GM18520 (cell line): ENCODE measurements around the gene TVP23A.

Source experiments
- ATAC-seq: cut with Tn5 transposase; IDR thresholded peaks from one replicate; pipeline ENCODE4 v1.9.1; 2021; ENCODE audit not compliant: unreplicated experiment

Gene TVP23A

GRCh38 chr16:10817963-10818941 is at the start of gene TVP23A:
TVP23A (minus strand) TSS chr16:10818794; CDS start chr16:10818493, 301 bp downstream.
- ATAC-seq = no peak

GRCh38 chr16:10868104-10868595 is 49.6 kb upstream of the TVP23A start:
- ATAC-seq = no peak

DNA sequence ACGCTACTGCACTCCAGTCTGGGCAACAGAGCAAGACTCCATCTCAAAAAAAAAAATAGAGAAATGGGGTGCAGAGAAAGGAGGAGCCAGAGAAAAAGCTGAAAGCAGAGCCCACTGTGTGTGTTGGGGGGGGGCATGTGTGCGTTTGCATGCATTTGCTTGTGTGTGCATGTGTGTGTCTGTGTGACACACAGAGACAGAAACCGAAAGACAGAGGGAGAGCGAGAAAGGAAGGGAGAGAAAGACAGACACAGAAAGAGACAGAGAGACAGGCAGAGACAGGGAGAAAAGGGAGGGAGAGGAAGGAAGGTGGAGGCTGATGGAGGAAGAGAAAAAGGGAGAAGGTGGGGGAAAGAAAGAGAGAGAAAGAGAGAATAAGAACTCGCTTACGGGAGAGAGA is 48.6 kb upstream of the TVP23A start:
- ATAC-seq = no peak

GRCh38 chr16:10865991-10866966 is 47.7 kb upstream of the TVP23A start:
- ATAC-seq = no peak

DNA sequence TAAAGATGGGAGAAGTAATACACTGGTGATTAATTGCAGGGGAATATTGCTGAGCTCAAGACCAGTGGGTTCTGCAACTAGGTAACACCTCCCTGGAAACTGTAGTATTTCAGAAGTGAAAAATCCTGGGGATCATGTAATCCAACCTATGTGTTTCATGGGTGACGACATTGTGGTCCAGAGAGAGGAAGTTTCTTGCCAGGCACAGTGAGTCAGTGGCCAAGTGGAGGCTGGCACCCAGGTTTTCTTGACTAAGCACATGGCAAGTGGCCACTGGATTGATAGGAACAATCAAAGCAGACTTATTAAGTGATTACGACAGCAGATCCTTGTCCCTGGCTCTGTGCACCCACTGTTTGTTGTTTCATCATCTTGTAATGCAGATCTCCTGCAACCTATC is 43.8 kb upstream of the TVP23A start:
- no peak for ATAC-seq

DNA sequence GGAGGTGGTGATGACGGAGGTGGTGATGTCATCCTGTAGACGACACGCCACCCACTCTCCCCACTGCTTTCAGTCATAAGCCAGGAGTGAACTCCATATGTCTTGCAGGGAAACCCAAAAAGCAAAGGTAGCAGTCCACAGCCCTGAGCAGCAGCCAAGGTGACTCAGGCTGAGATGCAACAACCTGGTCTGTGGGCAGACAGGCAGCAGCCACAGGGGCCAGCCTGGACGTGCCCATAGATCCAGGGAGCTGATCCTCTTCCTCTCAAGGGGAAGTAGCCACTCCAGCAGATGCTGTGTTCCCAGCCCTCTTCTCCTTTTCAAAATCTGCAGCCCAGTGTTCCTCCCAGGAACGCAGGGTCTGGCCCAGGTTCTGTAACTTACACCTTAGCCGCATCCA is 41.1 kb upstream of the TVP23A start:
- no peak for ATAC-seq

DNA sequence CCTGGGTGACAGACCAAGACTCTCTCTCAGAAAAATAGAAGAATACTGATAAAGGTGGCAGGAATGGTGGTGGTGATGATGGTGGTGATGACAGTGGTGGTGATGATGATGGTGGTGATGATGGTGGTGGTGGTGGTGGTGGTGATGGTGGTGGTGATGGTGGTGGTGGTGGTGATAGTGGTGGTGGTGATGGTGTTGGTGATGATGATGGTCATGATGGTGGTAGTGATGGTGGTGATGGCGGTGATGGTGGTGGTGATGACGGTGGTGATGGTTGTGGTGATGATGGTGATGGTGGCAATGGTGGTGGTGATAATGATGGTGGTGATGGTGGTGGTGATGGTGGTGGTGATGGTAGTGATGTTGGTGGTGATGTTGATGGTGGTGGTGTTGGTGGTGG is 40.4 kb upstream of the TVP23A start:
- ATAC-seq = no peak

- ATAC-seq = no peak
These were observed 39.6 kb upstream of the TVP23A start for GRCh38 chr16:10858203-10858602.

DNA sequence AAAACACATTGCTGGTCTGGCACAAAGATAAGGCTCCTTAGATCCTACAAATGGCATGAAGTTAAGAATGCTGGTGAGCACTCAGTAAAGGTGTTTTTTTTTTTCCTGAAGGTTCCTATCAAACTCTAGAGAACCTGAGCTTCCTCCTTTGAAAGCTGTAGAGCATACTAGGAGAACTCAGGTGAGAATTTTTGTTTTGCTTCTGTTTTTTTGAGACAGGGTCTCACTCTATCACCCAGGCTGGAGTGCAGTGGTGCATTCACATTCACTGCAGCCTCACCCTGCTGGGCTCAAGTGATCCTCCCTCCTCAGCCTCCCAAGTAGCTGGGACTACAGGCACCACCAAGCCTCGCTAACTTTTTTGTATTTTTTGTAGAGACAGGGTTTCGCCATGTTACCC is 37.4 kb upstream of the TVP23A start:
- no peak for ATAC-seq

DNA sequence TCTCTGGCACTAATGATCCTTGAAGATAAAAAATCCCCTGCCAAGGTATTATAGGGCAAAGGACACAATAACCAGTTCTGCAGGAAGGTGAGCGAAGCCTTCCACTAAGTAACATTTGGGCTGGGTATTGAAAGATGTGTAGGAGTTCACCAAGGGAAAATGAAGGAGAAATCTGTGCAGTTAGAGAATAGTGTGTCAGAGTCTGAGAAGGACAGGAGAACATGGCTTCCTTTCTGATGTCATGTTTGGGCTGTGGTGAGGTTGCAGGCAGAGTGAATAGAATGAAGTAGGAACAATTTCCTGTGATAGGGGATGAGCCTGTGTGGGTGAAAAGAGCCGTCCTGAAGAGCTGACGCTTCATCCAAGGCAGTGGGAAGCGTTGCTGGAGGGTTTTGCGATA is 34.4 kb upstream of the TVP23A start:
- no peak for ATAC-seq

DNA sequence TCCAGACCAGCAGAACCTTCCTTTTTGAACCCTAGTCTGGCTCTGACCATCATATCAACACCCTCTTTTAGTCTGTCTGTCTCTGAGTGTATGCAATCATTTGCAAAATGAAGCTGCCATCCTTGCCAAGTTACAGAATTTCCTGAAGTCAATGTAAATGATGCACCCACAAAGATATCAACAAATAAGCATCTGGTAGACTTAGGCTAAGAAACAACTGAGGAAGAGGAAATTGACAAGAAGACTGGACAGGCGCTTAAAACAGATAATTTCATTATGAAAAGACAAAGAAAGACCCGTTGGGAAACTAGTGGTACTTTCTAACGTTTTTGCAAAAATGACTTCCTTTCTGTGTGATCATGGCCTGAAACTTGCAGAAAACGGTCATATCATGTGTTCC is 33.7 kb upstream of the TVP23A start:
- no peak for ATAC-seq

DNA sequence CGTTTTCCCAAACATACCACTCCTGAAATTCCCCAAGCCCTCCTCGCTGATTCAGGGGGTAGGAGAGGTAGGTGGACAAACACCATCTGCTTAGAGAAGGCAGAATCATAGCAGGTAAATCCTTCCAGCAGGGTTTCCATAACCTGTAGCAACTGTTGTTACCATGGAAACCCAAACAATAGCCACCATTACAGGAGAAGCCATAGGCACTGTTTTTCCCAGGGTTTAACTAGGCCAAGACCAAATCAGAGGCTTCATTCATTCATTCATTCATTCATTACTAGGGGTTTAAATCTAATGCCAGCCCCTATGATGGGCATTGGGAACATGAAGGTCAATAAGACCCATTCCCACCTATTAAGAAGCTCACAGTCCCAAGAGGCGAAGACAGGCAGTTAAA is 32.9 kb upstream of the TVP23A start:
- ATAC-seq = no peak

DNA sequence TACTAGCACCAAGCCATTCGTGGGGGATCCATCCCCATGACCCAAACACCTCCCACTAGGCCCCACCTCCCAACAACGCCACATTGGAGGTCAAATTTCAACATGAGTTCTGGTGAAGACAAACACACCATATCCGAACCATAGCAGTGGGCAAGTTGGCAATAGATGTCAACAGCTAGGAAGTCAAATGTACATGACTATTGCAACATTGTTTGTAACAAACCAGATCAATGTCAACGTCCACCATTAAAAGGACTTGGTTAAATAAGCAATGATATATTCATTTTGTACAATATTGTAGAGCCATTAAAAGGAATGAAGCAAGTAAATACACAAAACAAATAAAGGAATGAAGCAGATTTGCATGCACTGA is 31.9 kb upstream of the TVP23A start:
- no peak for ATAC-seq

DNA sequence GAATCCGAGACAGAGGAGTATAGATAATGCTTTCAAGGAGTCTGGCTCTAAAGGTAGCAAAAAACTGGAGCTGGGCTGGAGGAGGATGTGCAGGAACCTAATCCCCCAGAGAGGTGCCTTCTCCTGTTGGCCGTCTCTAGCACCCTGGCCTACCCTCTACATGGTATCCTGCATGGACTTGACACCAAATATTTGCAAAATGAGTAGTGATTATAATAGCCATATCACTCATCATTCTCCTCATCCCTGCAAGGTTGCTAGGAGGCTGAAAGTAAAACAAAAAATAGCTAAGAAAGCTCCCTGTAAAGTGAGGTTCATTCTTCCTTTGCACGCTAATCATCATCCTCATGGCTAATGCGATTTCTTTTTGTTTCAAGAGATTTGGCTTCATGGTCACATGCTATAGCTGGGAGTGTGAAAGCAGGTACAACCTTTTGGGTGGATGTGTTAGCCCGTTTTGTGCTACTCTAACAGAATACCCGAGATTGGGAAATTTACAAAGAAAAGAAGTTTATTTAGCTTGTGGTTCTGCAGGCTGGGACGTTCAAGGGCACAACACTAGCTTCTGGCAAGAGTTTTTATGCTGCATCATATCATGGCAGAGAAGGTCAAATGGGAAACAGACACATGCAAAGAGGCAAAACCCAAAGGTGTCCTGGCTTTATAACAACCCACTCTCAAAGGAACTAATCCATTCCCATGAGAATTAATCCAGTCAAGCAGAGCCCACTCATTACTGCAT is 31.3 kb upstream of the TVP23A start:
- no peak for ATAC-seq

- no peak for ATAC-seq
These were observed 28.6 kb upstream of the TVP23A start for GRCh38 chr16:10847176-10847575.

DNA sequence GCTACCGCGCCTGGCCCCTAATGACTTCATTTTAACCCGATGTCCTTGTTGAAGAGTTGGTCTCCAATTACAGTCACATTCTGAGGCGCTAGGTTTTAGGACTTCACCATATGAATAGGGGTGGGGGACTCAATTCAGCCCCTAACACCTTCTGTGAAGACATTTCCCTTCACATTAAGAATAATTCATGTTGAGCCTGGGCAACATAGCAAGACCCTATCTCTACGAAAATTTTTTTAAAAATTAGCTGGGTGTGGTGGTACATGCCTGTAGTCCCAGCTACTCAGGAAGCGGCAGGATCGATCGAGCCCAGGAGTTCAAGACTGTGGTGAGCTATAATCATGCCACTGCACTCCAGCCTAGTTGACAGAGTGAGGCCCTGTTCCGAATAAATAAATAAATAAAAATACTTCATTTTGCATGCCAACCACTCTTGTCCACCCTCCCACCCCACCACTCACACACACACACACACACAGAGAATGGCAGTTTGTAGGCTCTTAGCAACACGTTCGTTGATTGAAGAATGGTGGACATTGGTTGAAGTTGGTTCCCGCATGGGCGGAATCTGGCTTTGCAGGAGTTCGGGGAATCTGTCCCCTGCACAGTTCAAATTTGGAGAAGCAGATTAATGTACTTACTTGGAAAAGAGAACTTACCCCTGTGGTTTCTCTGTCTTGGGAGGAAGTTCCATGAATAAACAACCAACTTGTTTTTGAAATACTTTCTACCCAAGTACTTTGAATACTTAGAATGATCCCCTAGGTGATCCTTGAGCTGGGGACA is 27.8 kb upstream of the TVP23A start:
- no peak for ATAC-seq

DNA sequence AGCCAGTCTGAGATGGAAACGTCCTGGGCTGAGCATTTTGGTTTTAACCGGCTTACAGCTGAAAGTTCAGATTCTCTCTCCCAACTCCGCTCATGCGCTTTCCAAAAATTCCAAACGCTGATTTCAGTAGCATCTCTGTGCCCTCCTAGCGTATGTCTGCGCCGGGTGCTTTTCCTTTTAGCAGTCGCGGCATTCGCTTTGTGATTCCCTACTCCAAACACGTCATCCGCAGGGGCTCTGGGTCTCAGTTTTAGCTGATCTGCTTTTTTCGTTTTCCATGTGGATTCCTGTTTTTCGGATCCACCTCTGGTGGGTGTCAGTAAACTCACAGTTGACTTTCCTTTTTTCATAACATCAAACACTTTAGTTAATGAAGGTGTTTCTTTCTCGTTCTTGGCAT is 22.1 kb upstream of the TVP23A start:
- ATAC-seq = no peak

- ATAC-seq = no peak
These were observed 20.7 kb upstream of the TVP23A start for GRCh38 chr16:10839279-10839666.

DNA sequence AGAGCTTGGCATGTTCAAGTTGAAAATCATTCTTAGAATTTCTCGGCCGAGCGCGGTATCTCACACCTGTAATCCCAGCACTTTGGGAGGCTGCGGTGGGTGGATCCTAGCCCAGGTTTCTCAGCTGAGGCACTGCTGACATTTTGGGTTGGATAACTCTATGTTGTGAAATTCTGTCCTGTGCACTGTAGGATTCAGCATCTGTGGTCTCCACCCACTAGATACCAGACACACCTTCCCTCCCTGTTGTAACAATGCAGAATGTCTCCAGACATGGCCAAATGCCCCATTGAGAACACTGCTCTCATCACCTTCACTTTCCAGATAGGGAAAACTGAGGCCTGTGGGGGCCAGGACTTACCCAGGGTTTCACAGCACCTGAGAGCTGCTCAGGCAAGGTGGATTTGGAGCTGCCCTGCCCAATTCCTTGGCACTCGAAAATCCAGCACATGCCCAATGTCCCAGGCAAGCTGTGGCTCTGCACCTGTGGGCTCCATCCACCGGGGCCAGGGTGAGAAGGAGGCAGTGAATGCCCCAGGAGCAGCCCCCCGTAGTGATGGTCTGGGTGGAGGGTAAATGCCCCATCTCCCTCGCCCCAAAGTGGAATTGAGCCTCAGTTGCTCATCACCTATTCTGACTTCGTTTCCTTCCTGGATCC is 20.2 kb upstream of the TVP23A start:
- ATAC-seq = no peak
